GM23338 (cell line): ENCODE results near the gene ZSCAN5A. TPM values are rescaled to one million over a fixed set of nuclear protein-coding genes. Genes with fewer than 3 reads are reported as not detected.

Source experiments
- ATAC-seq: fragments of 200-7000 bp; cut with Tn5 transposase; 3 replicates; pipeline ENCODE4 v1.9.1; 2020
- DNase-seq: peaks from one replicate; pipeline ENCODE4 v3.0.0-alpha.2; 2015; ENCODE audit warnings: low spot score
- H2AFZ ChIP-seq: fragments of 200-600 bp; sonication (generic); 2 replicates; pipeline ENCODE4 v1.8.0; 2016; ENCODE audit warnings: antibody characterized with exemption, mild to moderate bottlenecking, moderate library complexity
- H3F3A ChIP-seq: fragments of 200-600 bp; sonication (generic); replicated peaks from 2 replicates; pipeline ENCODE4 v1.8.0; 2017; ENCODE audit warnings: antibody characterized with exemption, mixed run types, low read depth
- H3K27ac ChIP-seq: fragments of 200-600 bp; sonication (generic); 2 replicates; pipeline ENCODE4 v1.6.1; 2016; ENCODE audit warnings: low read depth
- H3K27me3 ChIP-seq: fragments of 200-600 bp; sonication (generic); 2 replicates; pipeline ENCODE4 v1.8.0; 2016; ENCODE audit warnings: mild to moderate bottlenecking, mixed run types, moderate library complexity; ENCODE audit not compliant: insufficient read depth
- H3K36me3 ChIP-seq: fragments of 200-600 bp; sonication (generic); 2 replicates; pipeline ENCODE4 v1.8.0; 2016; ENCODE audit warnings: mild to moderate bottlenecking; ENCODE audit not compliant: insufficient read depth
- H3K4me1 ChIP-seq: fragments of 200-600 bp; sonication (generic); 2 replicates; pipeline ENCODE4 v1.8.0; 2016; ENCODE audit warnings: mild to moderate bottlenecking, moderate library complexity; ENCODE audit not compliant: insufficient read depth
- H3K4me2 ChIP-seq: fragments of 200-600 bp; sonication (generic); 2 replicates; pipeline ENCODE4 v1.7.1; 2017; ENCODE audit warnings: mixed run types
- H3K4me3 ChIP-seq: fragments of 200-600 bp; sonication (generic); 2 replicates; pipeline ENCODE4 v1.6.1; 2016; ENCODE audit warnings: mixed run types
- H3K79me2 ChIP-seq: fragments of 200-600 bp; sonication (generic); replicated peaks from 2 replicates; pipeline ENCODE4 v1.8.0; 2017; ENCODE audit warnings: mild to moderate bottlenecking; ENCODE audit not compliant: insufficient read depth
- H3K9me2 ChIP-seq: fragments of 200-600 bp; sonication (generic); 2 replicates; pipeline ENCODE4 v1.8.0; 2017; ENCODE audit not compliant: insufficient read depth
- H4K20me1 ChIP-seq: fragments of 200-600 bp; sonication (generic); replicated peaks from 2 replicates; pipeline ENCODE4 v1.8.0; 2017; ENCODE audit warnings: mild to moderate bottlenecking; ENCODE audit not compliant: insufficient read depth
- H3K27ac Mint-ChIP-seq: 2 replicates; pipeline ENCODE4 v1.8.0; 2020; ENCODE audit warnings: inconsistent platforms, mild to moderate bottlenecking, moderate library complexity, mixed read lengths
- H3K27me3 Mint-ChIP-seq: 3 replicates; pipeline ENCODE4 v1.8.0; 2022; ENCODE audit warnings: low read depth, mild to moderate bottlenecking, moderate library complexity, mixed read lengths, inconsistent platforms; ENCODE audit not compliant: insufficient read depth, poor library complexity
- H3K36me3 Mint-ChIP-seq: 3 replicates; pipeline ENCODE4 v1.8.0; 2021; ENCODE audit warnings: low read depth, mild to moderate bottlenecking, inconsistent platforms, moderate library complexity, mixed read lengths
- H3K4me1 Mint-ChIP-seq: 3 replicates; pipeline ENCODE4 v1.8.0; 2020; ENCODE audit warnings: mild to moderate bottlenecking, inconsistent platforms, mixed read lengths
- H3K4me3 Mint-ChIP-seq: 3 replicates; pipeline ENCODE4 v1.8.0; 2021; ENCODE audit warnings: moderate library complexity, mild to moderate bottlenecking, inconsistent platforms, mixed read lengths
- H3K9me3 Mint-ChIP-seq: 3 replicates; pipeline ENCODE4 v1.8.0; 2020; ENCODE audit warnings: moderate library complexity, mild to moderate bottlenecking, inconsistent platforms, mixed read lengths
- CTCF ChIP-seq, 2 experiments: fragments of 200-600 bp in 1 of 2; sonication (generic) in 1 of 2; conservative IDR thresholded peaks; 2 replicates each; pipeline versions ENCODE4 v1.5.1 to v1.6.1; 2016 to 2017; ENCODE audit warnings: antibody characterized with exemption in 2 of 2, low read depth in 2 of 2, mild to moderate bottlenecking in 2 of 2, moderate library complexity in 1 of 2
- POLR2AphosphoS5 ChIP-seq: IDR thresholded peaks from 2 replicates; pipeline ENCODE4 v1.6.1; 2016; ENCODE audit warnings: antibody characterized with exemption, low read depth
- ZNF462 ChIP-seq: fragments of 250-450 bp; sonication (Bioruptor Pico); IDR thresholded peaks from 2 replicates; pipeline ENCODE4 v1.5.0; 2020; ENCODE audit warnings: mild to moderate bottlenecking, moderate library complexity
- polyA plus RNA-seq: library from polyadenylated mRNA; unstranded; fragments of >200 nt; fragmentation: Nextera tagmentation; extraction: Ambion mirVana; gene quantifications from 2 replicates; pipeline ENCODE4 v1.2.1, GENCODE V29; 2016
- total RNA-seq: library from RNA; depleted of rRNA; stranded (reverse); fragments of >200 nt; shearing (Covaris generic); gene quantifications from 2 replicates; pipeline ENCODE4 v1.2.3, GENCODE V29; 2014

Gene ZSCAN5A
- total and polyA plus RNA-seq, 2 experiments from 2014 or later: 10.2 to 12.5 TPM

DNA sequence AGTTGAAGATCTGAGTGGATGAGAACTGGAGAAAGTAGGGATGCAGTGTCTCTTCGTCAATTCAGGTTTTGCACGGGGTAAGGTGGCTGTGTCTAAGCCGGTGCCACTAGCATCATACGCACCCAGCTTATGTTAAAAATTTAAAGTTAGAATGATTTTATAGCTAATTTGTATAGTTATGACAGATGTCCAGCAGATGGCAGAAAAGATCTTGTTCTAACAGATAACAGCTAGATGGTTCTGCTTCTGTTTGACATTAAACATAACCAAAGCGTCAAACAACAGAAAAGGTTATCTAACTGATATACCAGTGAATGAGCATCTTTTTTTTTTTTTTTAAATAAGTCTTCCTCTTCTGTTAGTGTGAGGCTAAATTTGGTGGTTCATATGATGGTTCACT lies 60.9 kb downstream of the ZSCAN5A start:
- peaks cover 11% of the 10 kb centered on the region for H3K36me3 Mint-ChIP-seq

More for the DNA sequence above, 60.9 kb downstream of the ZSCAN5A start:
- no peaks in the 10 kb centered on the region for H3K36me3 ChIP-seq
- H3K4me1 Mint-ChIP-seq: no peaks in the 10 kb centered on the region
- H3K4me3 Mint-ChIP-seq: no peak overlapping the region
- no peaks in the 10 kb centered on the region; the same call in 1 of the 2 replicates for H3K4me1 ChIP-seq
- H3K27ac Mint-ChIP-seq: no peak overlapping the region
- no peaks in the 10 kb centered on the region for H3K79me2 ChIP-seq
- peaks cover 8% of the 10 kb centered on the region for H3K27me3 Mint-ChIP-seq
- H3K4me3 ChIP-seq: no peak overlapping the region
- no peaks in the 10 kb centered on the region for H4K20me1 ChIP-seq
- H3K27me3 ChIP-seq: no peaks in the 10 kb centered on the region
- no peak overlapping the region for H3K4me2 ChIP-seq
- H3K9me2 ChIP-seq: peaks cover 8% of the 10 kb centered on the region
- no peak overlapping the region for H2AFZ ChIP-seq
- no peak for TF ChIP-seq ZNF462 (CRISPR knock-in tag)
- TF ChIP-seq POLR2AphosphoS5: no peak
- peak; percentile 23 to 26; a peak in 2 of 4 replicates for TF ChIP-seq CTCF (conservative IDR thresholded peaks at IDR 0.05; ENCODE audit: low read depth in 2 of 2)
- H3F3A ChIP-seq: no peaks in the 10 kb centered on the region
- DNase-seq (peak; percentile 46), ATAC-seq (no peak)
- peaks cover 13% of the 10 kb centered on the region; the same call in 2 of the 3 replicates for H3K9me3 Mint-ChIP-seq
- H3K27ac ChIP-seq: no peak overlapping the region
